Neural progenitor cell (in vitro differentiated cells): Measurements from ENCODE around the gene PRSS35. TPM values are rescaled to one million over a fixed set of nuclear protein-coding genes. Genes with fewer than 3 reads are reported as not detected.

ENCODE experiments used
- DNase-seq: peaks from one replicate; pipeline ENCODE4 v3.0.0-alpha.2; 2016; ENCODE audit warnings: low spot score
- H2AFZ ChIP-seq: fragments of 200-600 bp; sonication (generic); replicated peaks from 2 replicates; pipeline ENCODE4 v1.6.1; 2016; ENCODE audit warnings: antibody characterized with exemption
- H3F3A ChIP-seq: fragments of 200-600 bp; sonication (generic); 2 replicates; pipeline ENCODE4 v1.6.1; 2016; ENCODE audit warnings: antibody characterized with exemption, low read depth
- H3K27ac ChIP-seq: fragments of 200-600 bp; sonication (generic); 2 replicates; pipeline ENCODE4 v1.5.1; 2016; ENCODE audit warnings: mild to moderate bottlenecking
- H3K27me3 ChIP-seq: fragments of 200-600 bp; sonication (generic); 2 replicates; pipeline ENCODE4 v1.6.1; 2016; ENCODE audit warnings: mild to moderate bottlenecking, moderate library complexity
- H3K36me3 ChIP-seq: fragments of 200-600 bp; sonication (generic); 2 replicates; pipeline ENCODE4 v1.5.1; 2016
- H3K4me1 ChIP-seq: fragments of 200-600 bp; sonication (generic); 2 replicates; pipeline ENCODE4 v1.6.1; 2016; ENCODE audit warnings: mixed run types
- H3K4me2 ChIP-seq: fragments of 200-600 bp; sonication (generic); 2 replicates; pipeline ENCODE4 v1.6.1; 2016
- H3K4me3 ChIP-seq: fragments of 200-600 bp; sonication (generic); 2 replicates; pipeline ENCODE4 v1.5.1; 2016
- H3K79me2 ChIP-seq: fragments of 200-600 bp; sonication (generic); 2 replicates; pipeline ENCODE4 v1.6.1; 2016; ENCODE audit warnings: low read depth
- H3K9ac ChIP-seq: fragments of 200-600 bp; sonication (generic); 2 replicates; pipeline ENCODE4 v1.6.1; 2016
- H3K9me3 ChIP-seq: fragments of 200-600 bp; sonication (generic); 2 replicates; pipeline ENCODE4 v1.5.1; 2016; ENCODE audit warnings: low read depth
- H4K20me1 ChIP-seq: fragments of 200-600 bp; sonication (generic); 2 replicates; pipeline ENCODE4 v1.6.1; 2016; ENCODE audit warnings: low read depth
- H3K27ac Mint-ChIP-seq: 3 replicates; pipeline ENCODE4 v1.8.0; 2021; ENCODE audit warnings: mixed read lengths
- H3K27me3 Mint-ChIP-seq: 2 replicates; pipeline ENCODE4 v1.8.0; 2022; ENCODE audit warnings: low read depth, mild to moderate bottlenecking, inconsistent platforms, moderate library complexity, mixed read lengths; ENCODE audit not compliant: insufficient read depth
- H3K36me3 Mint-ChIP-seq: 3 replicates; pipeline ENCODE4 v1.8.0; 2021; ENCODE audit warnings: mixed read lengths
- H3K4me1 Mint-ChIP-seq: 3 replicates; pipeline ENCODE4 v1.8.0; 2021; ENCODE audit warnings: mixed read lengths
- H3K4me3 Mint-ChIP-seq: 3 replicates; pipeline ENCODE4 v1.8.0; 2021; ENCODE audit warnings: mild to moderate bottlenecking, moderate library complexity, mixed read lengths
- H3K9me3 Mint-ChIP-seq: 3 replicates; pipeline ENCODE4 v1.8.0; 2020; ENCODE audit warnings: mixed read lengths
- CTCF ChIP-seq: fragments of 200-600 bp; sonication (generic); IDR thresholded peaks from 2 replicates; pipeline ENCODE4 v1.5.1; 2017; ENCODE audit warnings: antibody characterized with exemption, mild to moderate bottlenecking
- EZH2 ChIP-seq: fragments of 200-600 bp; sonication (generic); IDR thresholded peaks from 2 replicates; pipeline ENCODE4 v1.6.1; 2017; ENCODE audit warnings: antibody characterized with exemption, mild to moderate bottlenecking, moderate library complexity
- EZH2phosphoT487 ChIP-seq: fragments of 200-600 bp; sonication (generic); IDR thresholded peaks from 2 replicates; pipeline ENCODE4 v1.6.1; 2017; ENCODE audit warnings: antibody characterized with exemption
- total RNA-seq: library from RNA; depleted of rRNA; stranded (reverse); fragments of >200 nt; gene quantifications from 2 replicates; pipeline ENCODE4 v1.2.3, GENCODE V29; 2015; ENCODE audit warnings: low replicate concordance

PRSS35 gene
- total RNA-seq, 1 donor from 2014 or later, result 4.5 TPM

- peaks cover 12% of the 10 kb centered on the region for H3F3A ChIP-seq
- DNase-seq, result no peak
- H3K9me3 Mint-ChIP-seq, result no peaks in the 10 kb centered on the region
- no peaks in the 10 kb centered on the region for H3K36me3 Mint-ChIP-seq
- no peaks in the 10 kb centered on the region for H3K9me3 ChIP-seq
- H3K4me1 Mint-ChIP-seq, result peaks cover 14% of the 10 kb centered on the region
- peaks cover 20% of the 10 kb centered on the region for H3K4me1 ChIP-seq
- H3K27me3 Mint-ChIP-seq, result no peaks in the 10 kb centered on the region
- no peak overlapping the region for H3K4me3 Mint-ChIP-seq
- no peak overlapping the region for H3K4me2 ChIP-seq
- no peak overlapping the region for H3K27ac Mint-ChIP-seq
- H3K36me3 ChIP-seq, result no peaks in the 10 kb centered on the region
- H3K27ac ChIP-seq, result no peak overlapping the region
- H4K20me1 ChIP-seq, result no peaks in the 10 kb centered on the region
- H2AFZ ChIP-seq, result no peak overlapping the region
- no peak overlapping the region for H3K4me3 ChIP-seq
- H3K27me3 ChIP-seq, result peaks cover 13% of the 10 kb centered on the region
- H3K79me2 ChIP-seq, result no peaks in the 10 kb centered on the region
- TF ChIP-seq EZH2phosphoT487 (no peak), CTCF (no peak), EZH2 (no peak)
- H3K9ac ChIP-seq, result no peak overlapping the region
Measured at GRCh38 chr6:83510791-83511190, 1.5 kb upstream of the PRSS35 start.

GRCh38 chr6:83511266-83511665, 1.1 kb upstream of the PRSS35 start:
- Histone ChIP-seq H3F3A (peaks cover 12% of the 10 kb centered on the region), H3K4me3 (no peak overlapping the region), H4K20me1 (no peaks in the 10 kb centered on the region), H3K27me3 (peaks cover 13% of the 10 kb centered on the region), H3K36me3 (no peaks in the 10 kb centered on the region), H3K9ac (no peak overlapping the region), H3K27ac (no peak overlapping the region), H3K79me2 (no peaks in the 10 kb centered on the region), H3K4me2 (no peak overlapping the region), H3K9me3 (no peaks in the 10 kb centered on the region), H3K4me1 (peaks cover 17% of the 10 kb centered on the region), H2AFZ (peak overlapping the region; percentile 97)
- TF ChIP-seq EZH2, result no peak
- TF ChIP-seq CTCF, result no peak
- no peak for TF ChIP-seq EZH2phosphoT487
- Mint-ChIP-seq H3K4me1 (peaks cover 14% of the 10 kb centered on the region), H3K27ac (no peak overlapping the region), H3K27me3 (no peaks in the 10 kb centered on the region), H3K4me3 (peak overlapping the region; percentile 82), H3K36me3 (no peaks in the 10 kb centered on the region), H3K9me3 (no peaks in the 10 kb centered on the region)
- no peak for DNase-seq

- Histone ChIP-seq H4K20me1 (no peaks in the 10 kb centered on the region), H3K36me3 (no peaks in the 10 kb centered on the region), H3F3A (peaks cover 12% of the 10 kb centered on the region), H3K27me3 (peaks cover 13% of the 10 kb centered on the region), H3K4me3 (no peak overlapping the region), H2AFZ (no peak overlapping the region), H3K4me1 (peaks cover 17% of the 10 kb centered on the region), H3K27ac (no peak overlapping the region), H3K9me3 (no peaks in the 10 kb centered on the region), H3K79me2 (no peaks in the 10 kb centered on the region), H3K4me2 (no peak overlapping the region), H3K9ac (no peak overlapping the region)
- TF ChIP-seq CTCF (no peak), EZH2 (no peak), EZH2phosphoT487 (no peak)
- DNase-seq, result no peak
- no peaks in the 10 kb centered on the region for H3K27me3 Mint-ChIP-seq
- H3K27ac Mint-ChIP-seq, result no peak overlapping the region
- H3K9me3 Mint-ChIP-seq, result no peaks in the 10 kb centered on the region
- no peak overlapping the region for H3K4me3 Mint-ChIP-seq
- H3K36me3 Mint-ChIP-seq, result no peaks in the 10 kb centered on the region
- H3K4me1 Mint-ChIP-seq, result peaks cover 18% of the 10 kb centered on the region
Measured at GRCh38 chr6:83514466-83514865, 2.1 kb downstream of the PRSS35 start.
